ENCODE measurements around the gene SUPT3H. TPM values are rescaled to one million over a fixed set of nuclear protein-coding genes. Genes with fewer than 3 reads are reported as not detected.
"Not testable (repeated sequence)": the region's sequence is repeated elsewhere in the genome, so short reads cannot be mapped to it uniquely, and the experiment has no call there.

SUPT3H gene
- total and polyA plus RNA-seq, 2 donors, result 9.4 to 12.5 TPM

- Histone ChIP-seq H3K27ac (ENCODE audit: low read depth) (no peak overlapping the region), H3K4me1 (ENCODE audit: insufficient read depth) (no peaks in the 10 kb centered on the region), H3K4me3 (ENCODE audit: low read depth, low read length) (no peak overlapping the region), H3K36me3 (ENCODE audit: insufficient read depth) (no peaks in the 10 kb centered on the region)
- DNase-seq (ENCODE audit: extremely low spot score), result no peak
- 73% methylated on average over 2 of the region's 2 CpGs for WGBS
Measured at GRCh38 chr6:45044086-45044485, 333.6 kb downstream of the SUPT3H start.

- H3K27ac ChIP-seq (ENCODE audit: low read depth); DNase-seq (ENCODE audit: extremely low spot score); H3K4me1 ChIP-seq (ENCODE audit: insufficient read depth); H3K36me3 ChIP-seq (ENCODE audit: insufficient read depth); H3K4me3 ChIP-seq (ENCODE audit: low read depth, low read length): not testable (repeated sequence)
- 85% methylated on average over 2 of the region's 2 CpGs for WGBS
Measured at GRCh38 chr6:45042673-45043072, 335.1 kb downstream of the SUPT3H start.

- H3K36me3 ChIP-seq (ENCODE audit: insufficient read depth), result no peaks in the 10 kb centered on the region
- H3K4me3 ChIP-seq (ENCODE audit: low read depth, low read length), result no peak overlapping the region
- no peaks in the 10 kb centered on the region for H3K4me1 ChIP-seq (ENCODE audit: insufficient read depth)
- 76% methylated on average over 1 of the region's 1 CpG for WGBS
- DNase-seq (ENCODE audit: extremely low spot score), result no peak
- H3K27ac ChIP-seq (ENCODE audit: low read depth), result no peak overlapping the region
Measured at GRCh38 chr6:45038226-45038625, 339.5 kb downstream of the SUPT3H start.

- H3K4me3 ChIP-seq (ENCODE audit: low read depth, low read length), result no peak overlapping the region
- 92% methylated on average over 3 of the region's 3 CpGs for WGBS
- H3K36me3 ChIP-seq (ENCODE audit: insufficient read depth), result no peaks in the 10 kb centered on the region
- no peaks in the 10 kb centered on the region for H3K4me1 ChIP-seq (ENCODE audit: insufficient read depth)
- no peak for DNase-seq (ENCODE audit: extremely low spot score)
- H3K27ac ChIP-seq (ENCODE audit: low read depth), result no peak overlapping the region
Measured at GRCh38 chr6:45036103-45036502, 341.6 kb downstream of the SUPT3H start.

- no peak overlapping the region for H3K27ac ChIP-seq (ENCODE audit: low read depth)
- WGBS, result over 99% methylated on average over 2 of the region's 2 CpGs
- no peaks in the 10 kb centered on the region for H3K4me1 ChIP-seq (ENCODE audit: insufficient read depth)
- H3K36me3 ChIP-seq (ENCODE audit: insufficient read depth), result no peaks in the 10 kb centered on the region
- no peak overlapping the region for H3K4me3 ChIP-seq (ENCODE audit: low read depth, low read length)
- no peak for DNase-seq (ENCODE audit: extremely low spot score)
Measured at GRCh38 chr6:45032426-45032825, 345.3 kb downstream of the SUPT3H start.

GRCh38 chr6:45031601-45032000 is 346.1 kb downstream of the SUPT3H start:
- 88% methylated on average over 1 of the region's 1 CpG for WGBS
- Histone ChIP-seq H3K36me3 (ENCODE audit: insufficient read depth) (no peaks in the 10 kb centered on the region), H3K4me1 (ENCODE audit: insufficient read depth) (no peaks in the 10 kb centered on the region), H3K27ac (ENCODE audit: low read depth) (no peak overlapping the region), H3K4me3 (ENCODE audit: low read depth, low read length) (no peak overlapping the region)
- no peak for DNase-seq (ENCODE audit: extremely low spot score)

- Histone ChIP-seq H3K4me3 (ENCODE audit: low read depth, low read length) (no peak overlapping the region), H3K27ac (ENCODE audit: low read depth) (no peak overlapping the region), H3K4me1 (ENCODE audit: insufficient read depth) (no peaks in the 10 kb centered on the region), H3K36me3 (ENCODE audit: insufficient read depth) (no peaks in the 10 kb centered on the region)
- DNase-seq (ENCODE audit: extremely low spot score), result no peak
- 88% methylated on average over 4 of the region's 4 CpGs for WGBS
Measured at GRCh38 chr6:45027126-45027525, 350.6 kb downstream of the SUPT3H start.

GRCh38 chr6:45026003-45026516 is 351.7 kb downstream of the SUPT3H start:
- no peak for DNase-seq (ENCODE audit: extremely low spot score)
- Histone ChIP-seq H3K27ac (ENCODE audit: low read depth) (no peak overlapping the region), H3K4me3 (ENCODE audit: low read depth, low read length) (no peak overlapping the region), H3K4me1 (ENCODE audit: insufficient read depth) (no peaks in the 10 kb centered on the region), H3K36me3 (ENCODE audit: insufficient read depth) (no peaks in the 10 kb centered on the region)
- 94% methylated on average over 2 of the region's 2 CpGs for WGBS

- WGBS, result 97% methylated on average over 3 of the region's 3 CpGs
- H3K4me3 ChIP-seq (ENCODE audit: low read depth, low read length), result no peak overlapping the region
- no peaks in the 10 kb centered on the region for H3K4me1 ChIP-seq (ENCODE audit: insufficient read depth)
- DNase-seq (ENCODE audit: extremely low spot score), result no peak
- no peak overlapping the region for H3K27ac ChIP-seq (ENCODE audit: low read depth)
- no peaks in the 10 kb centered on the region for H3K36me3 ChIP-seq (ENCODE audit: insufficient read depth)
Measured at GRCh38 chr6:45024610-45025009, 353.1 kb downstream of the SUPT3H start.

GRCh38 chr6:45021676-45022075 is 356.1 kb downstream of the SUPT3H start:
- Histone ChIP-seq H3K27ac (ENCODE audit: low read depth) (no peak overlapping the region), H3K36me3 (ENCODE audit: insufficient read depth) (no peaks in the 10 kb centered on the region), H3K4me3 (ENCODE audit: low read depth, low read length) (no peak overlapping the region), H3K4me1 (ENCODE audit: insufficient read depth) (no peaks in the 10 kb centered on the region)
- no peak for DNase-seq (ENCODE audit: extremely low spot score)
- whole genome bisulfite sequencing, result 24% methylated on average over 2 of the region's 2 CpGs

GRCh38 chr6:45012687-45013086 is 365.0 kb downstream of the SUPT3H start:
- no peak overlapping the region for H3K4me3 ChIP-seq (ENCODE audit: low read depth, low read length)
- H3K27ac ChIP-seq (ENCODE audit: low read depth), result no peak overlapping the region
- H3K4me1 ChIP-seq (ENCODE audit: insufficient read depth), result no peaks in the 10 kb centered on the region
- DNase-seq (ENCODE audit: extremely low spot score), result no peak
- peaks cover 2% of the 10 kb centered on the region for H3K36me3 ChIP-seq (ENCODE audit: insufficient read depth)

GRCh38 chr6:45009576-45009975 is 368.2 kb downstream of the SUPT3H start:
- H3K4me1 ChIP-seq (ENCODE audit: insufficient read depth), result no peaks in the 10 kb centered on the region
- DNase-seq (ENCODE audit: extremely low spot score), result no peak
- H3K4me3 ChIP-seq (ENCODE audit: low read depth, low read length), result no peak overlapping the region
- WGBS, result 93% methylated on average over 3 of the region's 3 CpGs
- H3K36me3 ChIP-seq (ENCODE audit: insufficient read depth), result peaks cover 2% of the 10 kb centered on the region
- no peak overlapping the region for H3K27ac ChIP-seq (ENCODE audit: low read depth)

- Histone ChIP-seq H3K36me3 (ENCODE audit: insufficient read depth) (no peaks in the 10 kb centered on the region), H3K27ac (ENCODE audit: low read depth) (no peak overlapping the region), H3K4me1 (ENCODE audit: insufficient read depth) (no peaks in the 10 kb centered on the region), H3K4me3 (ENCODE audit: low read depth, low read length) (no peak overlapping the region)
- 92% methylated on average over 3 of the region's 3 CpGs for WGBS
- no peak for DNase-seq (ENCODE audit: extremely low spot score)
Measured at GRCh38 chr6:45006893-45007292, 370.8 kb downstream of the SUPT3H start.

GRCh38 chr6:45003961-45004360 is 373.8 kb downstream of the SUPT3H start:
- H3K4me1 ChIP-seq (ENCODE audit: insufficient read depth), result no peaks in the 10 kb centered on the region
- WGBS, result 43% methylated on average over 2 of the region's 2 CpGs
- no peak overlapping the region for H3K27ac ChIP-seq (ENCODE audit: low read depth)
- H3K36me3 ChIP-seq (ENCODE audit: insufficient read depth), result no peaks in the 10 kb centered on the region
- H3K4me3 ChIP-seq (ENCODE audit: low read depth, low read length), result no peak overlapping the region
- DNase-seq (ENCODE audit: extremely low spot score), result no peak

GRCh38 chr6:45003387-45003786 is 374.3 kb downstream of the SUPT3H start:
- Histone ChIP-seq H3K4me3 (ENCODE audit: low read depth, low read length) (no peak overlapping the region), H3K27ac (ENCODE audit: low read depth) (no peak overlapping the region), H3K36me3 (ENCODE audit: insufficient read depth) (no peaks in the 10 kb centered on the region), H3K4me1 (ENCODE audit: insufficient read depth) (no peaks in the 10 kb centered on the region)
- 86% methylated on average over 4 of the region's 4 CpGs for whole genome bisulfite sequencing
- no peak for DNase-seq (ENCODE audit: extremely low spot score)
